ENCODE data around the gene NISCH.

Gene NISCH

GRCh38 chr3:52450489-52451236 lies 4.7 kb upstream of the NISCH start:
- Histone ChIP-seq H3K4me1 (ENCODE audit: insufficient read depth, low read length, poor library complexity, severe bottlenecking) (peaks cover 6% of the 10 kb centered on the region), H3K27me3 (ENCODE audit: insufficient read depth, low read length, poor library complexity, severe bottlenecking) (peaks cover 2% of the 10 kb centered on the region), H3K9ac (ENCODE audit: low read depth, low read length, poor library complexity, severe bottlenecking) (no peak overlapping the region), H3K4me3 (ENCODE audit: low read length, poor library complexity, severe bottlenecking) (no peak overlapping the region), H3K4me2 (ENCODE audit: low read depth, low read length, poor library complexity, severe bottlenecking) (no peak overlapping the region), H3K9me2 (replicated peaks; ENCODE audit: low read depth, low read length) (no peaks in the 10 kb centered on the region), H3K36me3 (ENCODE audit: insufficient read depth, low read length) (no peaks in the 10 kb centered on the region), H4K20me1 (ENCODE audit: insufficient read depth, low read length, poor library complexity, severe bottlenecking) (no peaks in the 10 kb centered on the region), H2AFZ (ENCODE audit: low read length) (no peak overlapping the region), H3F3A (ENCODE audit: low read depth) (no peaks in the 10 kb centered on the region), H3K9me3 (ENCODE audit: insufficient read depth, low read depth, low read length) (no peaks in the 10 kb centered on the region), H3K79me2 (ENCODE audit: insufficient read depth, low read length) (peaks cover 8% of the 10 kb centered on the region)
- TF ChIP-seq EZH2phosphoT487 (IDR thresholded peaks at IDR 0.05; ENCODE audit: borderline replicate concordance) (no peak), CTCF (conservative IDR thresholded peaks at IDR 0.05; ENCODE audit: low read length) (no peak)

- Histone ChIP-seq H3K9me3 (ENCODE audit: insufficient read depth, low read depth, low read length) (no peaks in the 10 kb centered on the region), H3F3A (ENCODE audit: low read depth) (no peaks in the 10 kb centered on the region), H3K4me3 (ENCODE audit: low read length, poor library complexity, severe bottlenecking) (no peak overlapping the region), H3K27me3 (ENCODE audit: insufficient read depth, low read length, poor library complexity, severe bottlenecking) (peaks cover 6% of the 10 kb centered on the region), H3K9me2 (replicated peaks; ENCODE audit: low read depth, low read length) (no peaks in the 10 kb centered on the region), H2AFZ (ENCODE audit: low read length) (no peak overlapping the region), H3K4me1 (ENCODE audit: insufficient read depth, low read length, poor library complexity, severe bottlenecking) (peaks cover 9% of the 10 kb centered on the region), H3K4me2 (ENCODE audit: low read depth, low read length, poor library complexity, severe bottlenecking) (no peak overlapping the region), H4K20me1 (ENCODE audit: insufficient read depth, low read length, poor library complexity, severe bottlenecking) (no peaks in the 10 kb centered on the region), H3K36me3 (ENCODE audit: insufficient read depth, low read length) (no peaks in the 10 kb centered on the region), H3K79me2 (ENCODE audit: insufficient read depth, low read length) (peaks cover 16% of the 10 kb centered on the region), H3K9ac (ENCODE audit: low read depth, low read length, poor library complexity, severe bottlenecking) (no peak overlapping the region)
- TF ChIP-seq EZH2phosphoT487 (IDR thresholded peaks at IDR 0.05; ENCODE audit: borderline replicate concordance) (no peak), CTCF (conservative IDR thresholded peaks at IDR 0.05; ENCODE audit: low read length) (no peak; the same call in 1 of the 2 replicates)
Observed at GRCh38 chr3:52451237-52452083, 3.9 kb upstream of the NISCH start.

- Histone ChIP-seq H3F3A (ENCODE audit: low read depth) (no peaks in the 10 kb centered on the region), H3K9me3 (ENCODE audit: insufficient read depth, low read depth, low read length) (no peaks in the 10 kb centered on the region)
Observed at GRCh38 chr3:52452126-52452525, 3.3 kb upstream of the NISCH start.

More at GRCh38 chr3:52452126-52452525, 3.3 kb upstream of the NISCH start:
- no peak overlapping the region for H3K4me2 ChIP-seq (ENCODE audit: low read depth, low read length, poor library complexity, severe bottlenecking)
- H3K27me3 ChIP-seq (ENCODE audit: insufficient read depth, low read length, poor library complexity, severe bottlenecking) = peaks cover 6% of the 10 kb centered on the region
- H3K36me3 ChIP-seq (ENCODE audit: insufficient read depth, low read length) = no peaks in the 10 kb centered on the region
- peaks cover 1% of the 10 kb centered on the region for H4K20me1 ChIP-seq (ENCODE audit: insufficient read depth, low read length, poor library complexity, severe bottlenecking)
- H3K9me2 ChIP-seq (replicated peaks; ENCODE audit: low read depth, low read length) = no peaks in the 10 kb centered on the region
- peaks cover 15% of the 10 kb centered on the region for H3K4me1 ChIP-seq (ENCODE audit: insufficient read depth, low read length, poor library complexity, severe bottlenecking)
- H3K4me3 ChIP-seq (ENCODE audit: low read length, poor library complexity, severe bottlenecking) = no peak overlapping the region
- peaks cover 23% of the 10 kb centered on the region for H3K79me2 ChIP-seq (ENCODE audit: insufficient read depth, low read length)
- H2AFZ ChIP-seq (ENCODE audit: low read length) = no peak overlapping the region
- no peak overlapping the region for H3K9ac ChIP-seq (ENCODE audit: low read depth, low read length, poor library complexity, severe bottlenecking)
- TF ChIP-seq EZH2phosphoT487 (IDR thresholded peaks at IDR 0.05; ENCODE audit: borderline replicate concordance) (no peak), CTCF (conservative IDR thresholded peaks at IDR 0.05; ENCODE audit: low read length) (no peak)
